KMS-11 (cell line): ENCODE measurements around the gene ADAM15.

Experiments used
- H2AFZ ChIP-seq: fragments of 200-600 bp; sonication (generic); 2 replicates; pipeline ENCODE4 v1.6.1; 2016; ENCODE audit warnings: antibody characterized with exemption, mixed run types, low read depth
- H3K27ac ChIP-seq: fragments of 200-600 bp; sonication (generic); 2 replicates; pipeline ENCODE4 v1.6.1; 2016; ENCODE audit warnings: mild to moderate bottlenecking, mixed run types
- H3K27me3 ChIP-seq: fragments of 200-600 bp; sonication (generic); 2 replicates; pipeline ENCODE4 v1.6.1; 2017; ENCODE audit warnings: mild to moderate bottlenecking, low read depth, mixed run types, moderate library complexity; ENCODE audit not compliant: insufficient read depth
- H3K36me3 ChIP-seq: fragments of 200-600 bp; sonication (generic); 2 replicates; pipeline ENCODE4 v1.6.1; 2017; ENCODE audit warnings: mild to moderate bottlenecking, mixed run types; ENCODE audit not compliant: insufficient read depth
- H3K4me1 ChIP-seq: fragments of 200-600 bp; sonication (generic); 2 replicates; pipeline ENCODE4 v1.6.1; 2016; ENCODE audit warnings: mild to moderate bottlenecking, low read depth, mixed run types; ENCODE audit not compliant: poor library complexity, severe bottlenecking
- H3K4me2 ChIP-seq: fragments of 200-600 bp; sonication (generic); 2 replicates; pipeline ENCODE4 v1.7.0; 2016; ENCODE audit warnings: mild to moderate bottlenecking, mixed run types
- H3K4me3 ChIP-seq: fragments of 200-600 bp; sonication (generic); IDR thresholded peaks from 2 replicates; pipeline ENCODE4 v1.6.1; 2017; ENCODE audit warnings: low read depth, low read length, mixed read lengths; ENCODE audit not compliant: insufficient read depth
- H3K79me2 ChIP-seq: fragments of 200-600 bp; sonication (generic); 2 replicates; pipeline ENCODE4 v1.6.1; 2016; ENCODE audit warnings: low read depth, mixed run types; ENCODE audit not compliant: insufficient read depth
- H3K9ac ChIP-seq: fragments of 200-600 bp; sonication (generic); 2 replicates; pipeline ENCODE4 v1.6.1; 2016; ENCODE audit warnings: mild to moderate bottlenecking, mixed run types
- H4K20me1 ChIP-seq: fragments of 200-600 bp; sonication (generic); 2 replicates; pipeline ENCODE4 v1.6.1; 2016; ENCODE audit warnings: mild to moderate bottlenecking, mixed run types; ENCODE audit not compliant: insufficient read depth
- CTCF ChIP-seq: fragments of 200-600 bp; sonication (generic); conservative IDR thresholded peaks from 2 replicates; pipeline ENCODE4 v1.6.1; 2017; ENCODE audit warnings: low read depth, mild to moderate bottlenecking, antibody characterized with exemption, low read length, moderate library complexity, mixed read lengths

Gene ADAM15

GRCh38 chr1:155083865-155084721, 33.0 kb downstream of the ADAM15 start:
- no peaks in the 10 kb centered on the region for H4K20me1 ChIP-seq
- H3K27ac ChIP-seq = no peak overlapping the region
- no peak overlapping the region; the same call in 1 of the 2 replicates for H3K9ac ChIP-seq
- peak overlapping the region; percentile 89 for H2AFZ ChIP-seq
- peak overlapping the region; percentile 91 for H3K4me2 ChIP-seq
- peaks cover 69% of the 10 kb centered on the region for H3K4me1 ChIP-seq
- no peaks in the 10 kb centered on the region for H3K79me2 ChIP-seq
- peaks cover 47% of the 10 kb centered on the region for H3K27me3 ChIP-seq
- H3K36me3 ChIP-seq = no peaks in the 10 kb centered on the region
- TF ChIP-seq CTCF = no peak
- peak overlapping the region; percentile 100 for H3K4me3 ChIP-seq

- H3K4me3 ChIP-seq = peak overlapping the region; percentile 100
- H3K79me2 ChIP-seq = no peaks in the 10 kb centered on the region
- H3K4me1 ChIP-seq = peaks cover 60% of the 10 kb centered on the region
- peak overlapping the region; percentile 91 for H3K4me2 ChIP-seq
- H2AFZ ChIP-seq = peak overlapping the region; percentile 89
- peak overlapping the region; percentile 39 for H3K27ac ChIP-seq
- peaks cover 39% of the 10 kb centered on the region for H3K27me3 ChIP-seq
- no peaks in the 10 kb centered on the region for H3K36me3 ChIP-seq
- H3K9ac ChIP-seq = peak overlapping the region; percentile 45
- no peaks in the 10 kb centered on the region for H4K20me1 ChIP-seq
- peak; percentile 99 for TF ChIP-seq CTCF
Measured at GRCh38 chr1:155084722-155085503, 33.8 kb downstream of the ADAM15 start.

GRCh38 chr1:155085504-155086127, 34.5 kb downstream of the ADAM15 start:
- Histone ChIP-seq H3K27me3 (peaks cover 32% of the 10 kb centered on the region), H3K27ac (peak overlapping the region; percentile 39), H4K20me1 (no peaks in the 10 kb centered on the region), H3K36me3 (no peaks in the 10 kb centered on the region), H3K9ac (peak overlapping the region; percentile 45; the same call in 1 of the 2 replicates), H3K79me2 (no peaks in the 10 kb centered on the region), H3K4me2 (peak overlapping the region; percentile 91), H2AFZ (peak overlapping the region; percentile 89), H3K4me1 (peaks cover 53% of the 10 kb centered on the region), H3K4me3 (peak overlapping the region; percentile 100)
- TF ChIP-seq CTCF = no peak

- Histone ChIP-seq H3K36me3 (no peaks in the 10 kb centered on the region), H3K4me1 (peaks cover 51% of the 10 kb centered on the region), H3K79me2 (no peaks in the 10 kb centered on the region), H3K9ac (peak overlapping the region; percentile 45; the same call in 1 of the 2 replicates), H3K27me3 (peaks cover 26% of the 10 kb centered on the region), H3K27ac (peak overlapping the region; percentile 39), H3K4me2 (peak overlapping the region; percentile 91), H2AFZ (peak overlapping the region; percentile 89), H4K20me1 (no peaks in the 10 kb centered on the region), H3K4me3 (no peak overlapping the region)
- peak; percentile 100 for TF ChIP-seq CTCF
Measured at GRCh38 chr1:155086128-155086741, 35.1 kb downstream of the ADAM15 start.
